Ramos (cell line): ENCODE data around the gene CKMT1A.
"Not testable (repeated sequence)": the region's sequence is repeated elsewhere in the genome, so short reads cannot be mapped to it uniquely, and the experiment has no call there.

Experiments used
- in situ Hi-C: fragments of 300-500 bp; cut with MboI; formaldehyde crosslinking; loops from one replicate; pipeline ENCODE4 v1.14.3; 2022; ENCODE audit warnings: low sequenced_read_pairs; ENCODE audit not compliant: unreplicated experiment

CKMT1A gene

DNA sequence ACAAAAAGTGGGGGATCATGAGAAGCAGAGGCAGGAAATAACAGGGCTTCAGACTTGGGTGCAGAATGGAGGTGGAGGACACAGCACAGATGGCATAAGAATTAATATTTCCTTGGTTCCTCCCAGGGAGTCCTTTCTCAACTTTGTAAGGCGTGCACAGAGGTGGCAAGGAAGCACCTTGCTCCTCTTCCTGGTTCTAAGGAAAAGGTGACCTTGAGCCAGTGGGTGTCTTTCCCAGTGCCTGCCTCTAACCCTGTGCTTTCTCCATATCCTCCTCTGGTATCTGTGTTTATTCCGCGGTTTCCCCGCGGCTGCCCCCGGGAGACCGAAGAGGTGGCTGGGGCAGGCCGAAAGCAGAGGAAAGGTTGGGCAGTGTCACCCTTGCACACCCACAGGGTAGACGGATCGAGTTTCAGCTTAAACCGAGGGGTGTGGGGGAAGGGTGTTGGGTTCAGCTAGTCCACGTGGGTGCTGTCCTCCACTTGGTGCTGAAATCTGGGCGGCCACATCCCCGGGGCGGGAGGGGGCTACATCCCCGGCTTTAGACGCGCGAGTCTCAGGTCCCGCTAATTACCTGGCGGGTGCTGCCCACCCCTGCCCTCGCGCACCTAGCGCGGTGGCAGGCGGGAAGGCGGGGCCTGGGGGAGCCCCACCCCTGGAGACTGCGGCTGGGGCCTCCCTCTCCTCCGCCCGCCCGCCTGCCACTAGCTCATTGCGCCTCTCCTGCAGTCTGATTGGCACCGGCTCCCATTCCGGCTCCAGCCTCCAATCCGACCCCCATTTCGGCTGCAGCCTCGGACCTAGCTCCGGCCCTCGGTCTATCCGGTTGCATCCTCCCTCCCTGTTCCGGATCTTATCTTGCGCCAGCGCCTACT is at the start of gene CKMT1A:
TSS of gene CKMT1A (plus strand) at position 712 of the 875 bp plus-strand sequence. CDS start 192 bp downstream, outside the sequence.
- in situ Hi-C loops, result not testable (repeated sequence)

DNA sequence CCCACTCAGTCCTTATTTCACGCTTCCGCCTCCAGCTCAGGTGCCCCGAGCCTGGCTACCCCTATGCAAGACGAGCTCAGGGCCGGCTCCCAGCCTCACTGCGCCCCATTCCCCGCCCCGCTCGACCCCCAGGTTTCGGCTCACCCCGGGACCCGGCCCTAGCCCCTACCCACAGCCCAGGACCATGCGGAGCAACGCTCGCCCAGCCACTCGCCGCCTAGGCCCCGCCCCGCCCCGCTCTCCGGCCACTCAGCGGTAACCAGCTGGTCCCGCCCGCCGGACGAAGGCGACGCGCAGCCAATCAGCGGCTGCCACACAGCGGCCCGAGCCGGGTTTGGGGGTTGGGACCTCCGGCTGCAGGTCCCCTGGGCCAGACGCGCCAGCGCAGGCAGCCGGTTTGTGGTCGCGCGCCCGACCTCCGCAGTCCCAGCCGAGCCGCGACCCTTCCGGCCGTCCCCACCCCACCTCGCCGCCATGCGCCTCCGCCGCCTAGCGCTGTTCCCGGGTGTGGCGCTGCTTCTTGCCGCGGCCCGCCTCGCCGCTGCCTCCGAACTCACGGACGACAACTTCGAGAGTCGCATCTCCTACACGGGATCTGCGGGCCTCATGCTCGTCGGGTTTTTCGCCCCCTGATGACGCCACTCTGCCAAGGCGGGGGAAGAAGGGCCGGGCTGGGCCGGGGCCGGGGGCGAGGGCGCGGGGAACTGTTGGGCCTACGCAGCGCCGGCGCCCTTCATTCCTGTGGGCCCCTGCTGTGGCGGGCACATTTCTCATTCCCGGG is 44.8 kb upstream of the CKMT1A start, which contains the start of gene CATSPER2:
TSS of gene CATSPER2 (minus strand) at position 196 of the 781 bp plus-strand sequence. CDS start 783 bp downstream, outside the sequence.
- in situ Hi-C loops, result no loop called here

DNA sequence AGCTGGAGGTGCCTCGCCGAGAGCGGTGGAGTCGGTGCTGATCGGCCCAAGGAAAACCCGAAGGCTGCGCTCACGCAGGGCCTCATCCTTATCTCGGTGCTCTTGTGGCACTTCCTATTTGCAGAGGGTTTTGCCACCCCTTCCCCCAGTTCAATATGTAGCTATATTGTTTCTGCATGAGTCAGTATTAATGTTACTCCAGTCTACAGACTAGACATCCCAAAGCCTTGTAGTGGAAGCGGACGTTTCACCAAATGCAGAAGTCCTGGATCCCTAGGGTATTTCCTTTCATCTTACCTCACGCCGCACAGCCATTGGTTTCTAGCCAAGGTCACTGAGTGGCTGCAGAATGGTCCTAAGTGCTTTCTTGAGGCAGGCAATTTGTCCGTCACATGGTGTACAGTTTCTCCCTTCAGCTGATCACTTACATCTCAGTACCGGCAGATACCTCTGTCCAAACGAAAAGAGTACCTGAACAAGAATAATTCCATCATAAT is 44.2 kb upstream of the CKMT1A start:
- in situ Hi-C loops, result not testable (repeated sequence)

DNA sequence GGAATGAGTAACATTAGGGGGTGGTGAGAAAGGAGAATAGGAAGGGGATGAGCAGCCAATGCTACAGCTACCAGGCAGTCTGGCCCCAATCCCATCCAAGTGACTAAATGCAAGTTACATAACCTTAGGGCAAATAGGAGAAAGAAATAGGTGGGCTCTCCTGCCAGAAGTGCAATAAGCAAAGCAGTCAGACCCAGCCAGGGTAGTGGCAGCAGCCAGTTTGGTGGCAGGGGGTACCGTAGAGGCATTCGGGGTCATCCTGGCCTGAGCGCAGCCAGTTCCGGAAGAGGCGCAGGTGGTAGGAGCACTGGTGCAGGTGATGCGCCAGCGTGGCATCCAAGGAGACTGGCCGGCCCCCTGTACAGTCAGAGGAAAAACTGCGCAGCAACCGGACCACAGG is 33.9 kb upstream of the CKMT1A start:
- in situ Hi-C loops, result not testable (repeated sequence)

DNA sequence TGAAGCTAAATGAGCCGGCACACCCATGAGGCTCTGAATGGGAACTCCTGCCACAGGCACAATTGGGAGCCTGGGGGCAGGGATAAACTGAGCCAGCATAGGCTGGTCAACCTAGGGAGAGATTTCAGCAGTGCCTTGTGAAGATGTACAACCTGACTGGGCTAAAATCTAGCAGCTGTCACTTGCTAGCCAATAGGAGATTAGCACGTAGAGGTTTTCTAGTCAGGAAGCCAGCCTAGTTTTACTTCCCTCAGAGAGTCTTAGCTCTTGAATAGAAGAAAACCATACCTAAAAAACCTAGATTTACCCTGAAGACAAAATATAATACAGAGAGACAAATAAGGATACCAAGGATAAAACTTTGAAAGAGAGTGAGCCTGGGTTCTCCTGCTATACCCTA is 31.4 kb upstream of the CKMT1A start:
- in situ Hi-C loops, result not testable (repeated sequence)

DNA sequence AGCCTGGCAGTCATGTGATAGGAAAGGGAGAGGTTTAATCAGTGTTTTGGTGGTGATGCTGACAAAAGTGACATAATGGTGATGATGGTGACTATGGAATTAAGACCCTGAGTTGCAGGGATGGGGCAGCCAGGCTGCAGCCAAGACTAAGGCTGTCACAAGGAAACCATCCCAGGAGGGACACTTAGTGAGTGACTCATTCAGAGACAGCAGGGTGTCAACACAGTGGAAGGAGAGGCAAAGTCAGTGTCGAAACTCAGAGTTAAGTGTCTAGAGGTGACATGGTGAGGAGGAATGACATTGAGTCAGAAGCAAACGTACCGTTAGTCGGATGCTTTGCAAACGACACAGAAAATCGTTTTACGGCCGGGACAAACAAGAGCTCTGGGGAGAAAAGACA is 30.3 kb upstream of the CKMT1A start:
- in situ Hi-C loops, result not testable (repeated sequence)

DNA sequence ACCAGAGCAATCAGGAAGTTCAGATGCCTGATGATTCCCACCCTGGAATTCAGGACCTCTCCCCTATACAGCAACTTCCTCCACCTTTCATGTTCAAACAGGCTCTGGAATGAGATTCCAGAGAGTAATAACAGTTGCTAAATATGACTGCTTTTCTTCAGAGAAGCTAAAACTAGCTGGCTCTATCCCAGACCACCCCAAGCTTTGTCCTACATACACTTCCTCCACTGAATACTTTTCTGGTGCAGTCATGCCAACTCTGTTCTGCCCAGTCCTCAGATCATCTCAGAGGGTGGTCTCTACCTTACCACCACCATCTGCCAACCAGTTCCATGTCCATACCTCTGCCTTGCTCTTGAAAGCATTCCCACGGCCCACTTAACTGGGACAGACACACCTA is 27.5 kb upstream of the CKMT1A start:
- in situ Hi-C loops, result not testable (repeated sequence)

DNA sequence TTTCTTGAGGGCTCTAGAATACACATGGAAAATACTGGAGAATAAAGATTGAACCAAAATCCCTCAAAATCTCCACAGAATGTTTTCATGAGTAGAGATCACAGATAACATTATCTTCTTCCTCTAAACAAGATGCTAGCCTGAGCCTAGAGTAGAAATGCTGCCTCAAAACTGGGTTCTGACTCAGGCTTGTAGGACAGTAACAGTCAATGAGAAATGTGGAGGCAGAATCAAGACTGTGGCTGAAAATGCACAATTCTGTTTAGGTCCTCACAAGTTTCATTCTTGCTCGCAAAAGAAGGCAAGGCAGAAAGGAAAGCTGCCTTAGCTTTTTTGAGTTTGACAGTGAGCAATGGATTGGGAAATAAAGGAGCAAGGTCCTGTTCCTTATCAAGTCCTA is 19.5 kb upstream of the CKMT1A start:
- in situ Hi-C loops, result not testable (repeated sequence)

DNA sequence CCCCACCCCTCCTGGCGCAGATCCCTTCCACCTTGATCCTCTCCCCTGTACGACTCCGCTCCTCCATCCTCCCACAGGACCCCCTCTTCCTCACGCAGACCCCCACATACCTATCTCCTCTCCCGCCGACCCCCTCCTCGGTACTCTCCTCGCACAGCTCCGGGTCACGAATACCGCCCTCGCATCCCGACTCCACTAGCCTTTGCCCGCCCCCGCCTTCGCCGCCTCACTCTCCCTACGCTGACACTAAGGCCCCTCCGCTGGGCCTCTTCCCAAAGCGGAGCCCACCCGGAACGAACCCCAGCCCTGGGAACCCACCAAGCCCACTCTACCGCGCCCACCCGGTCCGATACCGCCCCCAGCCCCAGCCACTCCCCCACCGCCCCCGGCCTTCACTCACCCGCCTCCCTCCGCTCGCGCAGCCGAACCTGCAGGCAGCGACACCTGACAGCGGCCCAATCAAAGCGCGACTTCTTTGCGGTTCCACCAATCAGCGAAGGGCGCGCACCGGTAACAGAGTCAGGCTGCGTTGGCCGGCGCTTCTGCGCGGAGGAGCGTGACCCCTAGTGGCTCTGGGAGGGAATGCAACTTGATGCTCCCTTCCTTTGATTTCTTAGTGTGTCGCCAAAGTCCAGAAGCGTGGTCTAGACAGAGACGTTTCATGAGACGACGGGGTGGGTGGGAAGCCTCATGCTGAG is 3.9 kb upstream of the CKMT1A start:
- in situ Hi-C loops, result not testable (repeated sequence)

DNA sequence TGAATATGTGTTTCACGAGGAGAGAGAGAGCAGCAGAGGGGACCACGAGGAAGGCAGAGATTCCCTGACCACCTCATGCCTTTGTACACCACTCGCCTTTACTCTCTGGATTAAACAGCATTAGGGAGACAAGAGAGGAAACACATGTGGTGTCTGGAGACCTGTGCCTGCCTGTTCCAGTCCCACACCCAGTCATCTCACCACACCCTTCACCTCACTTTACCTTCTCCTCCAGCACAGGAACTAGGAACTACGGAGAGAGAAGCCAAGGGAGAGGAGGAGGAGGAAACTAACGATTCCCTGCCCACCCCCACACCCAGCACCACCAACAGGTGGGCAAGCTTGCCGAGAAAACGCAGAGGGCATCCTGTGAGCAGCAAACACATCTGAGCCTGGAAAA is 980 bp upstream of the CKMT1A start:
- in situ Hi-C loops, result not testable (repeated sequence)

DNA sequence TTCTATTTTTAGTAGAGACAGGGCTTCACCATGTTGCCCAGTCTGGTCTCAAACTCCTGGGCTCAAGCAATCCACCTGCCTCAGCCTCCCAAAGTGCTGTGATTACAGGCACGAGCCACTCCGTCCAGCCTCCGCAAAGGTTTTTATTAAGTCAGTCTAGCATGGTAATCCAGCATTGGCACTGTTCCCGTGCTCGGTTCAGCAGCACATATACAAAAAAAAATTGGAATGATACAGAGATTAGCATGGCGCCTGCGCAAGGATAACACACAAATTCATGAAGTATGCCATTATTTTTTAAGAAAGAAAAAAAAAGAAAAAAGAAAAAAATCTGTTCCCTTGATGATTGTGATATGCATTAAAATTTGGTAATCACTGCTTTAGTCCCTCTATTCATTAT is 8.5 kb downstream of the CKMT1A start:
- in situ Hi-C loops, result no loop called here

DNA sequence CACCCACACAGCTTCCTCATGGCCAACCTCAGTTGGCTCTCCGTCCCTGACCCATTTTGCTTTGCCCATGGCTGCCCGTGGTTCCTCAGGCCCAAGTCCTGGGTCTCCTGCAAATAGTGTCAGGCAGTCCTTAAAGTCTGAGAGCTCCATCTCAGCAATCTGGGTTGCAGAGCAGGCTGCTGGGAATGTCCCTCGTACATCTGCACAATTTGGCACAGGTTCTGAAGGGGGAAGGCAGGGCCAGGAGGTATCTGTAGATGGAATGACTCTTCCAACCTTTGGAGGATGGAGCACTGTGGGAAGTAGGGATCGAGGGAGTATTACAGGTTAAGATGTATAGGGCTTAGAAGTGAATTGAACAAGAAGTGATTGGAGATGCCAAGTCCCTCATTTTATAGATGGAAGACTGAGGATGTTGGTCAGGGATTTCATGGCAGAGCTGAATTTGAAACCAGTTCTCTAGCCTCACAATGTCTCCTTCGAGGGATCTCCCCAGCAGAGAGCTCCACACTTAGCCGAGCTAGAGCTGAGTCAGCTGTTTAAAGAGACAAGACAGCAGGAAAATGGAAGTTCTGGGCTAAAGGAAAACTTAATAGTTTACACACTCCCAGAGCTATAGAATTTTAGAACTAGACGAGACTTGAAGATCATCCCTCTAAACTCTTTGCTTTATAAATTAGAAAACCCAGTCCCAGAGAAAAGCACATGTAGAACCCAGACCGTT is 9.2 kb downstream of the CKMT1A start:
- in situ Hi-C loops, result no loop called here

DNA sequence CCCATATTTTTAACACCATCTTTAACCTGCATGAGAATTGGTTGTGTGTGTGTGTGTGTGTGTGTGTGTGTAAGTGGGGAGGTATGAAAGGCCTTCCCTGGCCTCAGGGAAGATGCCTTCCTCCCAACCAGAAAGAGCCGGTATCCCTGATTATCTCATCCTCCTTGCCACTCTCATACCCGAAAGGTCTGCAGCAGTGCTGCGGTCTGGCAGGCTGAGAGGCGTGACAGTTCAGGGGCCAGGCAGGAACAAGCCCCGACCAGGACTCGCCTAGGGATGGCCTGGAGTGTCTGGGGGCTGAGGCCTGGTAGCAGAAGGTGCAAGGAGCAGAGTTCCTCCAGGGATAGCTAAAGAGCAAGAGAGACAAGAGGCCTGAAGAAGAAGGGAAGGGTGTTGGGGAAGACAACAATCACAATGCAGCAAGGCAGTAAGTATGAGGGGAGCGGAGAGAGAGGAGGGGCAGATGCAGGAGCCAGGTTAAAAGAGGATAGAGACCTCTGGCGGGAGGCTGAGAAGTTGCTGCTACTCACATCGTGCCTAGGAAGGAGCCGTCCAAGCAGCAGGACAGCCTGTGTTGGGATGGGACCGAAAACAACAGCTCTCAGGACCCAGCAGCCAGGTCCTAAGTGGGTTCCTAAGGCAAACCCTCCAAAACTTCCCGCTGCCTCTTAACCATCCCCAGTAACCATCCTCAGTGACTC is 16.9 kb downstream of the CKMT1A start:
- in situ Hi-C loops, result not testable (repeated sequence)

DNA sequence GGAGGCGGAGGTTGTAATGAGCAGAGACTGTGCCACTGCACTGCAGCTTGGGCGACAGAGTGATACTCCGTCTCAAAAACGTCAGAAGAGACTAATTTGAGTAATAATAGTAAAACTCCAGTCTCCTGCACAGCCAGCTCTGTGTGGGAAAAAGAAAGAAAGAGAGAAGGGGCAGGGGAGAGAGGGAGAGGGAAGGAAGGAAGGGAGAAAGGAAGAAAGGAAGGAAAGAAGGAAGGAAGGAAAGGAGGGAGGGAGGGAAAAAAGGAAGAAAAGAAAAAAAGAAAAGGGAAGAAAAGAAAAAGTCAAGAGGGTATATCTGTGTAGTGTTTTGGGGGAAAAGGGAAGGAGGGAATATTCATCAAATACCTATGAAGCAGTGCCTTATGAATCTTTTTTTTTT is 29.5 kb downstream of the CKMT1A start:
- in situ Hi-C loops, result no loop called here

DNA sequence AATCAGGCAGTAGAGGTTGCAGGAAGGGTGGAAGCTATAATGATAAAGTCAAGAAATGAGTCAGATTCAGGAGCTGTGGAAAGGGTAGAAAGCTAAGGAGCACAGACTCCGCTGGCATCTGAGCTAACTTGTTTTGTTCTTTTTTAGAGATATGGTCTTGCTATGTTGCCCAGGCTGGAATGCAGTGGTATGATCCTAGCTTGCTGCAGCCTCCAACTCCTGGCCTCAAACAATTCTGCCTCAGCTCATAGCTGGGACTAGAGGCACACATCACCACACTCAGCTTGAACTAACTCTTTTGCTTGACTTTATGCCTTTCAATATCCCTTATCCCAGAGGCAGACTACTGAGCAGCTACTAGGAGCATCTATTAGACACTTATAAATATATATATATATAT is 32.6 kb downstream of the CKMT1A start:
- in situ Hi-C loops, result not testable (repeated sequence)

DNA sequence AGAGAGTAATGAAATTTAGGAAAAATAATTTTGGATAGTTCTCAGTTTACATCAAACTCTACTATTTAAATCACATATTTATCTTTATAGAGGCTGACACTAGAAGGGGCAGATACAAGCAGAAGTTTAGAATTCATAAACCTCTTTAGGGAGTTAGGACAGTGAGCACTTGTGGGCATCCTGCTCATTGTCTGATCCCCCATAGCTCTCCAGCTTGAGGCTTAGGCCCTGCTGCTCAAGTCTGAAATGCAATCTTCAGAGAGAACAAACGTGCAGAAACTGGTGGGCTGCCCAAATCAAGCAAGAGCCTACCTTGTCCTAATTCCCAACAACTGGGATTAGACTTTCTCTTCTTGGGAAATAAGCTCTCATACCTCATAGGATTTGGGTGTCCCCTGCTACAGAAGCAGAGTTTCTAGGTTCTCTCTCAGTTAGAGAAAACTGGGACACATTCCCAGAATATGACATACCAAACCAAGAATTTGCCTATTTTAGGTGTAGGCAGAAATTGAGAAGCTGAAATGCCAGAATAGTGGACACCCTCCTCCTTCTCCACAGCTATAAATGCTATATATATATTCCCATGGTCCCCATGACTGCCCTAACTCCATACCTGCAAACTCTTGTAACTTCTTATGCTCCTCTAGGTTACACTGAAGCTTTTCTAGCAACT is 34.5 kb downstream of the CKMT1A start:
- in situ Hi-C loops, result not testable (repeated sequence)

DNA sequence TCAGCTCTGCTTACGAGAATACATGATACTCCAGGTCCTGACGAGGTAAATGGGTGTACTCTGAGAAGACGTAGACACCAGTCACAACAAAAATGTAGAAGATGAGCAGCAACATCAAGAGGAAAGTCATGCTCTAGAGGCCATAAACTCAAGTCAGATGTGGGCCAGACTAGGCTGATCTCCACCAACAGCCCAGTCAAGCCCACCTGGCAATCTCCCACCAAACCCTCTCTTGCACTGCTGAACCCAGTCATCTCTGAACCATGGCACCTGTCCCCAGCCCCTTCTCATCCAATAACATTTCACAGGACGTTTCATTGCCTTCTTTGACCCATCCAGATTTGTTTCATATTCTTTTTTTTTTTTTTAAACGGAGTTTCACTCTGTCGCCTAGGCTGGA is 41.8 kb downstream of the CKMT1A start:
- in situ Hi-C loops, result no loop called here

DNA sequence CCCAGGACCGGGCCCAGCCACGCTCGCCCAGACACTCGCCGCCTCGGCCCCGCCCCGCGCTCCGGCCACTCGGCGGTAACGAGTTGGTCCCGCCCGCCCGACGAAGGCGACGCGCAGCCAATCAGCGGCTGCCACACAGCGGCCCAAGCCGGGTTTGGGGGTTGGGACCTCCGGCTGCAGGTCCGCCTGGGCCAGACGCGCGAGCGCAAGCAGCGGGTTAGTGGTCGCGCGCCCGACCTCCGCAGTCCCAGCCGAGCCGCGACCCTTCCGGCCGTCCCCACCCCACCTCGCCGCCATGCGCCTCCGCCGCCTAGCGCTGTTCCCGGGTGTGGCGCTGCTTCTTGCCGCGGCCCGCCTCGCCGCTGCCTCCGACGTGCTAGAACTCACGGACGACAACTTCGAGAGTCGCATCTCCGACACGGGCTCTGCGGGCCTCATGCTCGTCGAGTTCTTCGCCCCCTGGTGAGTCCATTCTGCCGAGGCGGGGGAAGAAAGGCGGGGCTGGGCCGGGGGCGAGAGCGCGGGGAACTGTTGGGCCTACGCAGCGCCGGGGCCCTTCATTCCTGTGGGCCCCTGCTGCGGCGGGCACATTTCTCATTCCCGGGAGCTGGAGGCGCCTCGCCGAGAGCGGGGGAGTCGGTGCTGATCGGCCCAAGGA is 52.7 kb downstream of the CKMT1A start, which contains the start of gene PDIA3:
TSS of gene PDIA3 (plus strand) at position 194 of the 658 bp plus-strand sequence. CDS start at position 296, 102 bp downstream.
- in situ Hi-C loops, result loop anchor here (10.0 kb wide), 1 partner anchor 58 kb away; the partner anchor contains the start of genes HYPK and SERINC4
